GM10847 (cell line): ENCODE results near the gene HS6ST2.

ENCODE experiments used
- POLR2A ChIP-seq: IDR thresholded peaks from 2 replicates; pipeline ENCODE4 v1.6.1; 2011; ENCODE audit not compliant: insufficient read length; ENCODE audit errors: extremely low read depth

HS6ST2 gene

DNA sequence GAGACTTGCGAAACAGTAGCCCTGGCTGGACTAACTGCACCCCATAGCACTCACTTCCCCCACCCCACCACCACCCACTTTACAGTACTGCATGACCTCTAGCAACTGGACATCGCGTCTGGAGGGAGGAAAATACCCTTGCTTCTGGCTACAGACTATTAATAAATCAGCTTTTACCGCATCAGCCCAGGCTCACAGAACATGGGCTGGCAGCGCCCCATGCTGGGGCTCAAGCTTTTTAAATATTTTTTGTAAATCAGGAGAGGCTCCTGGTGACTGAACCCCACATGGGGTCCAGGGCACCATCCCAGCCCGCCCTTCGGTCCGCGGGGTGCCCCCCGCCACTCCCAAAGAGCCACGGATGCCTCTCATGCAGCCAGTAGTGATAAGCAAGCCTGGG lies 2.7 kb downstream of the HS6ST2 start:
- TF ChIP-seq POLR2A: no peak

DNA sequence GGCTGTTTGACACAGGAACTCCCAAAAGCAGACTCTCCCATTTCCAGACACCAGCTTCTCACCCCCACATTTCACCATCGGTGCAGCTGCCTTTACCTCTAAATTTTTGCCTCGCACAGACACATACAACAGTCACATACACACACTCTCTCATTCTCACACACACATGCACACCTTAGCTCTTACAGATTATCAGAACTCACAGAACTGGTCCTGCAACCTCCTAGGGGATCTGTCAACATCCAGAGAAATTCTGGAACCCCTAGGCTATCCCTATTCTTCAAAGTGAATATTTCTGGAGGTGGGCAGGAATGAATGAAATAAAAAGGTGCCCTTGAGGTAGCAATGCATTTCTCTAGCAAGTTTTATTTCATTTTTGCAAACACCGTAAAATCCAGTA lies 4.1 kb downstream of the HS6ST2 start:
- TF ChIP-seq POLR2A: no peak

DNA sequence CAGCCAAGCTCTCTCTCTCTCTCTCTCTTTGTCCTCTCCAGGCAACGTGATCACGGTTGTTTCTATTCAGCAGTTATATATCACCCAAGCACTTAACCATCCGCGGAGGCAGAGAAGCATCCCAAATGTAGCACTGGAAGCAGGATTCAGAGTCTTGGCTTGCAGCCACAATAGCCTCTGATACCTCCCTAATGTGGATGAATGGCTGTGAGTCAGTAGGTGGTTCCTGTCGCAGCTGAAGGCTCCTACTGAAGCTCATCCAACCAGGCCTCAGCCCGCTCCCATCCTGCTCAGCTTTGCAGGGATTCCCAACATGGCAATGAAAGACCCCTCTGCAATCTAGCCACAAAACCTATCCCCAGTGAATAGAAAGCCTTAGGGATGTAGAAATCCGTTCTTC lies 5.1 kb downstream of the HS6ST2 start:
- TF ChIP-seq POLR2A: no peak

DNA sequence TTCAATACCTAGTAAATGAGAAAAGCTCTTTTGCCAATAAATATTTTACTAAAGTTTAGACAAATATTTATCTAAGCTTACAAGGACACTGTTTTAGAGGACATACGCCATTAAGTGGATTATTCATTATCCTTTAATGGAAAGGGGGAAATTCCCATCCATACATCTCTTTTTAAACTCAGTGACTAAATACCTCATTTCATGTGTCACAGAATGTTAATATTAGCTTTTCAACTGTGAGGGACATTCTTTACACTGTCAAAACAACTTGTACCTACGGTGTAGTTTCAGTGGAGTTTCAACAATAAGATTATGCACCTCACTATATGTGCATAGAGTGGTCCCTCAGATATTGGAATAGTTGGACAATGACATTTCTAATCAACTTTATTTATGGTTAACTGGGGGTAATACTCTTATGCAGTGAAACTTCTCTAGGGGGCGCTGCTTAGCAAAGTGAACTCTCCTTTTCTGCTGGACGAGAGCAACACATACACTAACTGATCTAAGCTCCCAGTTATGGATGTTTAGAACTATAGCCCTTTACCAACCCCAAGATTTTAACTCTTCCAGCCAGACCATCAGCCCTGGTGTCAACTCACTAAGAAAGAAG lies 9.7 kb downstream of the HS6ST2 start:
- no peak for TF ChIP-seq POLR2A

DNA sequence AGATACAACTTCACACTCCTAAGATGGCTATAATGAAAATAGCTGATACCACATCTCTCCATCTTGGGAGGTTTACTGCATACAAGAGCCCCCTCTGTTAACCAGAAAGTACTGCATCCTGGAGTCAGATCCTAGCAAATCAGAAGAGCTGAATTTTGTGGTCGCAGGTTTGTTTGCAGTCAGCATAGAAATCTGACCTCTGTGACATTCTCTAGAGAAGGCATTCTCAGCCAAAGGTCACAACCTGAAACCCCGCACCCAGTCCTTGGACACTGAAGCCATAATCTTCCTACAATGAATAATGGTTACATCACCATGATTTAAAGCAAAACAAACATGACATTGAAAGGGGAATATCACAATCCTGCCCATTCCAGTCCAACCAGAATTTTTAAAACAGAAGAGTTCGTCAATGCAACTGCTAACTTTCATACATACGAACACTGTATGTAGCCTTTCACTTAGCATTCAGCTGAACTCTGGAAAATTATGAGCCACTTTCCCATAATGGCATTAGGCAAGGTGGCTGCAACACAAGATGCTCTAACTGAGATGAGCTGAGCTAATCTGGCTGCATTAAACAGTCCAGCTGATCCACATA lies 17.6 kb downstream of the HS6ST2 start:
- TF ChIP-seq POLR2A: no peak

DNA sequence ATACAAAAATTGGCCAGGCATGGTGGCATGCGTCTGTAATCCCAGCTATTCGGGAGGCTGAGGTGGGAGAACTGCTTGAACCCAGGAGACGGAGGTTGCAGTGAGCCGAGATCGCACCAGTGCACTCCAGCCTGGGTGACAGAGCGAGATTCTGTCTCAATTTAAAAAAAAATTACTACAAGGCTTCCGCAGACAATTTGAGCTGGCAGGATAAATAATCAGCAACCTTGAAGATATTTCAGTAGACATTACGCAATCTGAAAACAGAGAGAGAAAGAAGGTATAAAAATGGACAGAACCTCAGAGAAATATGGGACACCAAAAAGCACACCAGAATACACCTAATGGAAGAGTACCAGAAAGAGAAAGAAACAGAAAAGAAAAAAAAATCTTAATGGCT lies 25.3 kb downstream of the HS6ST2 start:
- no peak for TF ChIP-seq POLR2A

DNA sequence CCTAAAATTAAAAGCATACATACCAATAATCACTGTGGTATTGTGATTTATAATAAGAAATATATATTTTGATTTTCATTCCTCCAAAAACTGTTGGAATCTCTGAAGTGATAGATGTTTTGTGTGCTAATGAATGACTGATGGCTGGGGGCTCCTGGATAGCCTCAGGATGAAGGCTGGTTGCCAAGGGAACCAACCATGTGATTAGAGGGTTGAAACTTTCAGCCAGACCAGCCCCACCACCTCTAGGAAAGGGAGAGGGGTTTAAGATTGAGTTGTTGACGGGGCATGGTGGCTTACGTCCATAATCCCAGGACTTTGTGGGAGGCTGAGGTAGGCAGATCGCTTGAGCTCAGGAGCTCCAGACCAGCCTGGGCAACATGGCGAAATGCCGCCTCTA lies 34.0 kb downstream of the HS6ST2 start:
- TF ChIP-seq POLR2A: no peak

DNA sequence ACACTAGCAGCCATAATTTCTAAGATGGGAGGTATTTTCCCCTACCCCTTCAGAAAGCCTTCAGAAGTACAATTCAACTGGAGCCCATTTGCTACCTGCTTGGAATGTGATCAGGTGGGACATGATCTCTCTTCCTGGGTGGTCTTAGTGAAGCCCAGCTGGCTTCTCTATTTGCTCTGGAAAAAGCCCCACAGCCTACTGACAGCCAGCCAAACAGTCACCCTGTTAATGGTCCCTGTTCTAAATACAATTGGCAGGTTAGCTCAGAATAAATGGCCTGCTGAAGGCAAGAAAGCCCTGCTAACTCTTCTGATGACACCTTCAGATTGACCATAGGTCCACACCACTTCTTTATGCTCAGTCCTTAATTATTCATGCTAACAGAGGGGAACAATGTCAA lies 39.9 kb downstream of the HS6ST2 start:
- TF ChIP-seq POLR2A: no peak

DNA sequence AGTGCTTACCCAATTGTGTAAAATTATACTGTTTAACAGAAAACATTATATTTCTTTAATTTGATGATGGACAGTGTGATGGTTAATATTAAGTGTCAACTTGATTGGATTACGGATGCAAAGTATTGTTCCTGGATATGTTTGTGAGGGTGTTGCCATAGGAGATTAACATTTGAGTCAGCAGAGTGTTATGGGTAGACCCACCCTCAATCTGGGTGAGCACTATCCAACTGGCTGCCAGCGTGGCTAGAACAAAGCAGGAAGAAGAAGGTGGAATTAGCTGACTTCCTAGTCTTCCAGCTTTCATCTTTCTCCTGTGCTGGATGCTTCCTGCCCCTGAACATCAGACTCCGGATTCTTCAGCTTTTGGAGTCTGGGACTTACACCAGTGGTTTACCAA lies 42.1 kb downstream of the HS6ST2 start:
- no peak for TF ChIP-seq POLR2A

DNA sequence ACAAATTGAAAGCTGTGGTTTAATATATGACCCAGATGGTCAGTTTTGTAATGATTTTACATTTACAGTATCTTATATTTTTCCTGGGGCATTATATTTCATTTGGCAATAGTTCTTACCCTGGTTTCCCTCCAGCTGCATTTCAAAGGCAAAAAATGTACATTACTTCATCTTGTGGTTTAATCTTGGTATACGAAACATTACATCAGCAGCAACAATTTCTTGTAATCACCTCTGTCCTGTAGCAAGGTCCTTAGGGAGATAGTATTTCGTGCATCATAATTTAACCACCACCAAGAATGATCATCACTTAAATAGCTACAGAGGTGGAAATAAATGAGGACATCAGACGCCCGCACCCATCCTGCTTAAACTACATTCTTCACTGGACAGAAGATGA lies 48.8 kb downstream of the HS6ST2 start:
- no peak for TF ChIP-seq POLR2A

DNA sequence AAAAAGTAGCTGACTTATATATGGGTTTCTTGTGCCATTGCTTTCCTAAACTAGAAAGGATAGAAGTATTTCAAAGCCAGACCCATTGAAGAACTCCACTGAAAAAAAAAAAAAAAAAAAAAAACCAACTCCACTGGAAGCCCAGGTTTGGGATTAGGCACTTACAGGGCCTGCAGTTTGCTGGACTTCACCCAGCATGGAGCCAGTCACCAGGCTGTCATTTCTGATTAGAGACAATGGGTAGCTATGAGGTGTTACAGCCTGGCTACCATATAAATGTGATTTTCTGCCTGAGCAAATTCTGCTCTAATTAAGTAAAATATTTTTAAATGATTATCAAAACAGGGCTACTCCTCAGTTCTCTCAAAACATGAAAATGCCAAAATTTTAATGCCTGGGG lies 49.5 kb downstream of the HS6ST2 start:
- TF ChIP-seq POLR2A: no peak

DNA sequence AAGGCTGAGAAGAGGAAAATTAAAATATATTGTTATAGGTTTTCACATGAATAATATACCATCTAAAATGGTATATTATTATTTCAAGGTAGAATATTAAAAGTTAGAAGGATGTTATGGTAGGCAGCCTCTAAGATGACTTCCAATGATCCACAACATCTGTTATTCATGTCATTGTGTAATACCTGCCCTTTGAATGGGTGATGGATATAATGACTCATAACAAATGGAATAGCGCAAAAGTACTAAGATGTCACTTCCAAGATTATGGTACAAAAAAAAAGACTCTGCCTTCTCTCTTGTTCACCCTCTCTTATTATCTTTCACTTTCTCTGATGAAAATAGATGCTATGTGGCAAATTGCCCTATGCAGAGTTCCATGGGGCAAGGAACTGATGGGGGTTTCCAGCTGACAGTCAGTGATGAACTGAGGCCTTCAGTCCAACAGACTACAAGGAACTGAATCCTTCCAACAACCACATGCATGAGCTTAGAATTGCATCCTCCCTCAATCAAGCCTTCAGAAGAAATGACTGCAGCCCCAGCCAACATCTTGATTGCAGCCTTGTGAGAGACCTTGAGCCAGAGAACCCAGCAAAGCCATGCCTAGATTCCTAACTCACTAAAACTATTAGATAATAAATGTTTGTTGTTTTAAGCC lies 57.7 kb downstream of the HS6ST2 start:
- no peak for TF ChIP-seq POLR2A

DNA sequence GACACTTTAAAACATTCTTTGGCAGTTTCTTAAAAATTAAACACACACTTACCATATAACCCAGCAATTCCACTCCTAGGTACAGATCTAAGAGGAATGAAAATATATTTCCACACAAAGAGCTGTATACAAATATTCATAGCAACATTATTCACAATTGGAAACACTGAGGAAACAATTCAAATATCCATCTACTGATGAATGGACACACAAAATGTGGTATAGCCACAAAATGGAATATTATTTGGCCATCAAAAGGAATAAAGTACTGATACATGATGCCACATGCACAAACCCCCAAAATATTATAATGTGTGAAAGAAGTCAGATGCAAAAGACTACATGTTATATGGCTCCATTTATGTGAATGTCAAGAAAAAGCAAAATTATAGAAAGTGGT lies 70.9 kb downstream of the HS6ST2 start:
- no peak for TF ChIP-seq POLR2A

DNA sequence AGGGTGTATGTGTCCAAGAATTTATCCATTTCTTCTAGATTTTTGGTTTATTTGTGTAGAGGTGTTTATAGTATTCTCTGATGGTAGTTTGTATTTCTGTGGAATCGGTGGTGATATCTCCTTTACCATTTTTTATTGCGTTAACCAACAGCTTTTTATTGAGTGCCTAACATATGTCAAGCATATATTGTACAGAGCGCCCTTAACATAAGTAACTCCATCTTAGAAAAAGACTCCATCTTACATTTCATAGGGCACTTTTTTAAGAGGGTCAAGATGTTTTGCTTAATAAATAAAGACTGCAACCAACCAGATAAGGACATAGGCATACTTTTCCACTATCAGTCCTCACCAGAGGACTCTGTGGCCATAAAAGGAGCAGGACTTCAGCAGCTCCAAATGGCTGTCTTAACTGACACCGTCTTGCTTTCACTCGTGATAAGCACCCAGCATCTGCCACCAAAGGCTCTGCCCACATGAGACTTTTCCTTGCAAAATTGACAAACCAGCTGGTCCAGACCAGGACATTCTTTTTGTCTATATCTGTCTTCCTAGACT lies 75.0 kb downstream of the HS6ST2 start:
- TF ChIP-seq POLR2A: no peak

DNA sequence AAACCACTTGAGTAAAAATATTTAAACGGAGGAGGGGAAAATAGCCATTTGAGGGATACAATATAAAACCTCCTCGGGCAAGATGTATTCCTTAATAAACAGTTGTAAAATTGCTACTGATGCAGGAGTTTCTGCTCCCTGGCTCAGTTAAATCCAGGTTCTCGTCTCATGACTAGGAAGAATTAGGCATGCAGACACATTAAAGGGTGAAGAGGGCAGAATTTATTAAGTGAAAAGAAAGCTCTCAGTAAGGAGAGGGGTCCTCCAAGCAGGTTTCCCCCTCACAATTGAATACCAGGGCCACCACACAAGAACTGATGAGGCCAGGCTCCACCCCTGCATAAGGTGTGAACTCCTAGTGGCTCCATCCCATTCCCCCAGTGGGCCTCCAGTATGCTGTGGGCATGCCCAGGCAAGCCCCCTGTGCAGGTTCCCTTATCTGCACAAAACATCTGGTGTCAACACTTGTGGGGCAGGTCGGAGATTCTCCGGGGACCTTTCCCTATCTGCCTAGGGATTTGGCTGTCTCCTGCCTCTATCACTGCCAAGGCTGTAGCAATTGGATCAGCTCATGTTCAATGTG lies 80.4 kb downstream of the HS6ST2 start:
- TF ChIP-seq POLR2A: no peak
